Measurements from ENCODE around the gene CCR7.
"Not testable (repeated sequence)": the region's sequence is repeated elsewhere in the genome, so short reads cannot be mapped to it uniquely, and the experiment has no call there.

Gene CCR7

DNA sequence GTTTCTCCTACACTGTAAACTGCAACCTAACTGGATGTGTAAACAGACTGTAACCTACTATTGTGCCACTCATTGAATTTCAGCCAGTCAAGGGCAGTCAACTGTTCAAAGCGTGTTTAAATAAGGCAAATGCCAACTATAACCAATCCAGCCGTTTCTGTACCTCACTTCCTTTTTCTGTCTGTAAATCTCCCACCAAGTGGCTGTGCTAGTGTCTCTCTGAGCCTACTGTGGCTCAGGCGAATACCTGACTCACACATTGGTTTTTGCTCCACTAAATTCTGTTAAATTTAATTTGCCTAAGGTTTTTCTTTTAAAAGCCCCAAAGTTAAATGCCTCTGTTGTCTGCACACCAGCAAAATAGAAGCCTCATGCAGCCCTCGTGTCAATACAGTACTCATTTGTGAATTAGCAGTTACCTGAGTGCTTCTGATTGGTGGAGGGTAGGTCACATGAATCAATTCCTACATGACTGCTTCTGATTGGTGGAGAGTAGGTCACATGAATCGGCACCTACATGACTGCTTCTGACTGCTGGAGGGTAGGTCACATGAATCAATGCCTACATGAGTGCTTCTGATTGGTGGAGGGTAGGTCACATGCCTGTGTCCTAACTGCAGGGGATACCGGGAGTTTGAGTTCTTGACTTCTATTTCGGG lies 31.1 kb upstream of the CCR7 start:
- H3K9me3 ChIP-seq (ENCODE audit: control insufficient read depth in 2 of 2, low read length in 2 of 2), result no peaks in the 10 kb centered on the region
- no peak overlapping the region for H3K4me3 ChIP-seq (ENCODE audit: low read length in 2 of 2)
- H3K27me3 ChIP-seq (ENCODE audit: control insufficient read depth in 1 of 2, insufficient read depth in 2 of 2, low read length in 2 of 2), result no peaks in the 10 kb centered on the region
- H3K9ac ChIP-seq (ENCODE audit: low read length in 2 of 2), result no peak overlapping the region
- H3K27ac ChIP-seq (ENCODE audit: low read length), result no peak overlapping the region
- no peaks in the 10 kb centered on the region for H3K36me3 ChIP-seq (ENCODE audit: control insufficient read depth in 2 of 2, insufficient read depth in 2 of 2, low read length in 2 of 2)
- no peaks in the 10 kb centered on the region for H3K4me1 ChIP-seq (ENCODE audit: control insufficient read depth, insufficient read depth, low read length)

DNA sequence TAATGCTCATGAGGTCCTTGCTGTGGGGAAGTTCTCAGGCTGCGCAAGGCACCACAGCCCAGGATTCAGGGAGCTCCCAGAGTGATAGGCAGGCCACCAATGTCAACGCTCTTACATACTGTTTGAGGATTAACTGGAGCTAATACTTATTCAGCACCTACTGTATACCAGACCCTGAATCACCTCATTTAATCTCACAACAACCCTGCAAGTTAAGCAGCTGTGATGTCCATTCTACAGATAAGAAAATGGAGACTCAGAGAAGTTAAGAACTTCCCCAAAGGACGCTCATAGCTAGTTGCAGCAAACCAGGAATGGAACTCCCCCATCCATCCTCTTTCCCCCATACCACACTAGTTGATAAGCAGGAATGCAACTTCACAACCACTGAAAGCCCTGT lies 25.5 kb upstream of the CCR7 start:
- Histone ChIP-seq H3K4me3 (ENCODE audit: low read length in 2 of 2) (no peak overlapping the region), H3K27ac (ENCODE audit: low read length) (no peak overlapping the region), H3K9me3 (ENCODE audit: control insufficient read depth in 2 of 2, low read length in 2 of 2) (no peaks in the 10 kb centered on the region), H3K27me3 (ENCODE audit: control insufficient read depth in 1 of 2, insufficient read depth in 2 of 2, low read length in 2 of 2) (no peaks in the 10 kb centered on the region), H3K4me1 (ENCODE audit: control insufficient read depth, insufficient read depth, low read length) (no peaks in the 10 kb centered on the region), H3K9ac (ENCODE audit: low read length in 2 of 2) (no peak overlapping the region), H3K36me3 (ENCODE audit: control insufficient read depth in 2 of 2, insufficient read depth in 2 of 2, low read length in 2 of 2) (no peaks in the 10 kb centered on the region)

DNA sequence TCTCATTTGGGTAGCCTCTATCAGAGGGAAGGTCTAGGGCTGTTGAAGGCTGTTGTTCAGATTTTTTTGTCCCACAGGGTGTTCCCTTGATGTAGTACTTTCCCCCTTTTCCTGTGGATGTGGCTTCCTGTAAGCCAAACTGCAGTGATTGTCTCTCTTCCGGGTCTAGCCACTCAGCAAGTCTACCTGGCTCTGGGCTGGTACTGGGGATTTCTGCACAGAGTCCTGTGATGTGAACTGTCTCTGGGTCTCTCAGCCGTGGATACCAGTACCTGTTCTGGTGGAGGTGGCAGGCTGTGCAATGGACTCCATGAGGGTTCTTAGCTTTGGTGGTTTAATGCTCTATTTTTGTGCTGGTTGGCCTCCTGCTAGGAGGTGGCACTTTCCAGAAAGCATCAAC lies 23.3 kb upstream of the CCR7 start:
- H3K9ac ChIP-seq (ENCODE audit: low read length in 2 of 2), result no peak overlapping the region
- no peaks in the 10 kb centered on the region for H3K36me3 ChIP-seq (ENCODE audit: control insufficient read depth in 2 of 2, insufficient read depth in 2 of 2, low read length in 2 of 2)
- no peaks in the 10 kb centered on the region for H3K9me3 ChIP-seq (ENCODE audit: control insufficient read depth in 2 of 2, low read length in 2 of 2)

GRCh38 chr17:40586264-40586663 lies 21.0 kb upstream of the CCR7 start:
- not testable (repeated sequence) for H3K9me3 ChIP-seq (ENCODE audit: control insufficient read depth in 2 of 2, low read length in 2 of 2); H3K27ac ChIP-seq (ENCODE audit: low read length); H3K36me3 ChIP-seq (ENCODE audit: control insufficient read depth in 2 of 2, insufficient read depth in 2 of 2, low read length in 2 of 2); H3K27me3 ChIP-seq (ENCODE audit: control insufficient read depth in 1 of 2, insufficient read depth in 2 of 2, low read length in 2 of 2); H3K4me1 ChIP-seq (ENCODE audit: control insufficient read depth, insufficient read depth, low read length); H3K4me3 ChIP-seq (ENCODE audit: low read length in 2 of 2); H3K9ac ChIP-seq (ENCODE audit: low read length in 2 of 2)

More for the DNA sequence above, 23.3 kb upstream of the CCR7 start:
- H3K27ac ChIP-seq (ENCODE audit: low read length), result no peak overlapping the region
- H3K4me1 ChIP-seq (ENCODE audit: control insufficient read depth, insufficient read depth, low read length), result no peaks in the 10 kb centered on the region
- no peak overlapping the region for H3K4me3 ChIP-seq (ENCODE audit: low read length in 2 of 2)
- H3K27me3 ChIP-seq (ENCODE audit: control insufficient read depth in 1 of 2, insufficient read depth in 2 of 2, low read length in 2 of 2), result no peaks in the 10 kb centered on the region

- H3K4me1 ChIP-seq (ENCODE audit: control insufficient read depth, insufficient read depth, low read length); H3K27ac ChIP-seq (ENCODE audit: low read length); H3K36me3 ChIP-seq (ENCODE audit: control insufficient read depth in 2 of 2, insufficient read depth in 2 of 2, low read length in 2 of 2); H3K9me3 ChIP-seq (ENCODE audit: control insufficient read depth in 2 of 2, low read length in 2 of 2); H3K27me3 ChIP-seq (ENCODE audit: control insufficient read depth in 1 of 2, insufficient read depth in 2 of 2, low read length in 2 of 2); H3K4me3 ChIP-seq (ENCODE audit: low read length in 2 of 2); H3K9ac ChIP-seq (ENCODE audit: low read length in 2 of 2): not testable (repeated sequence)
These were observed 19.7 kb upstream of the CCR7 start for GRCh38 chr17:40584950-40585349.

GRCh38 chr17:40582328-40582901 lies 17.1 kb upstream of the CCR7 start:
- no peaks in the 10 kb centered on the region for H3K9me3 ChIP-seq (ENCODE audit: control insufficient read depth in 2 of 2, low read length in 2 of 2)
- H3K4me3 ChIP-seq (ENCODE audit: low read length in 2 of 2), result no peak overlapping the region
- H3K36me3 ChIP-seq (ENCODE audit: control insufficient read depth in 2 of 2, insufficient read depth in 2 of 2, low read length in 2 of 2), result no peaks in the 10 kb centered on the region
- H3K27me3 ChIP-seq (ENCODE audit: control insufficient read depth in 1 of 2, insufficient read depth in 2 of 2, low read length in 2 of 2), result peaks cover 0 to 2% of the 10 kb centered on the region in 2 donors
- H3K4me1 ChIP-seq (ENCODE audit: control insufficient read depth, insufficient read depth, low read length), result no peaks in the 10 kb centered on the region
- H3K9ac ChIP-seq (ENCODE audit: low read length in 2 of 2), result no peak overlapping the region
- no peak overlapping the region for H3K27ac ChIP-seq (ENCODE audit: low read length)

- Histone ChIP-seq H3K9me3 (ENCODE audit: control insufficient read depth in 2 of 2, low read length in 2 of 2) (no peaks in the 10 kb centered on the region), H3K36me3 (ENCODE audit: control insufficient read depth in 2 of 2, insufficient read depth in 2 of 2, low read length in 2 of 2) (no peaks in the 10 kb centered on the region), H3K4me1 (ENCODE audit: control insufficient read depth, insufficient read depth, low read length) (no peaks in the 10 kb centered on the region), H3K27ac (ENCODE audit: low read length) (no peak overlapping the region), H3K4me3 (ENCODE audit: low read length in 2 of 2) (no peak overlapping the region), H3K27me3 (ENCODE audit: control insufficient read depth in 1 of 2, insufficient read depth in 2 of 2, low read length in 2 of 2) (peaks cover 0 to 2% of the 10 kb centered on the region in 2 donors), H3K9ac (ENCODE audit: low read length in 2 of 2) (no peak overlapping the region)
These were observed 14.9 kb upstream of the CCR7 start for GRCh38 chr17:40580140-40580539.

DNA sequence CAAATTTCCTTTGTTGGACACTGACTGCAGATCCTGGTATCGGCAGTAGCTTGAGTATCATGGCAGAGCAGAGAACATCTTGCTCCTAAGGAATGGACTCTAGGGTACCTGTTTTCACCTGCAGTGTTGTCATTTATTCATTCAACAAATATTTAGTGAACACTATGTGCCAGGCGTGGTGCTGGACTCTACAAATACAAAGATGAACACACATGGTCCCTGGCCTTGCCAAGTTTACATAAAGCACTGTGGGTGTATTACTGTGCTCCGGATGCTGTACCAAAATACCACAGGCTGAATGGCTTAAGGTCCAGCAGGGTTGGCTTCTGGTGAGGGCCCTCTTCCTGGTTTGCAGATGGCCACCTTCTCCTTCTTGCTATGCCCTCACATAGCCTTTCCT lies 14.2 kb upstream of the CCR7 start:
- Histone ChIP-seq H3K9ac (ENCODE audit: low read length in 2 of 2) (no peak overlapping the region), H3K9me3 (ENCODE audit: control insufficient read depth in 2 of 2, low read length in 2 of 2) (no peaks in the 10 kb centered on the region), H3K4me3 (ENCODE audit: low read length in 2 of 2) (no peak overlapping the region), H3K27ac (ENCODE audit: low read length) (no peak overlapping the region), H3K27me3 (ENCODE audit: control insufficient read depth in 1 of 2, insufficient read depth in 2 of 2, low read length in 2 of 2) (peaks cover 0 to 2% of the 10 kb centered on the region in 2 donors), H3K36me3 (ENCODE audit: control insufficient read depth in 2 of 2, insufficient read depth in 2 of 2, low read length in 2 of 2) (no peaks in the 10 kb centered on the region), H3K4me1 (ENCODE audit: control insufficient read depth, insufficient read depth, low read length) (no peaks in the 10 kb centered on the region)

- H3K4me3 ChIP-seq (ENCODE audit: low read length in 2 of 2), result no peak overlapping the region
- H3K9ac ChIP-seq (ENCODE audit: low read length in 2 of 2), result no peak overlapping the region
- no peaks in the 10 kb centered on the region for H3K9me3 ChIP-seq (ENCODE audit: control insufficient read depth in 2 of 2, low read length in 2 of 2)
- no peaks in the 10 kb centered on the region for H3K4me1 ChIP-seq (ENCODE audit: control insufficient read depth, insufficient read depth, low read length)
- no peaks in the 10 kb centered on the region for H3K36me3 ChIP-seq (ENCODE audit: control insufficient read depth in 2 of 2, insufficient read depth in 2 of 2, low read length in 2 of 2)
- H3K27me3 ChIP-seq (ENCODE audit: control insufficient read depth in 1 of 2, insufficient read depth in 2 of 2, low read length in 2 of 2), result peaks cover 0 to 2% of the 10 kb centered on the region in 2 donors
- no peak overlapping the region for H3K27ac ChIP-seq (ENCODE audit: low read length)
These were observed 12.4 kb upstream of the CCR7 start for GRCh38 chr17:40577611-40578065.

DNA sequence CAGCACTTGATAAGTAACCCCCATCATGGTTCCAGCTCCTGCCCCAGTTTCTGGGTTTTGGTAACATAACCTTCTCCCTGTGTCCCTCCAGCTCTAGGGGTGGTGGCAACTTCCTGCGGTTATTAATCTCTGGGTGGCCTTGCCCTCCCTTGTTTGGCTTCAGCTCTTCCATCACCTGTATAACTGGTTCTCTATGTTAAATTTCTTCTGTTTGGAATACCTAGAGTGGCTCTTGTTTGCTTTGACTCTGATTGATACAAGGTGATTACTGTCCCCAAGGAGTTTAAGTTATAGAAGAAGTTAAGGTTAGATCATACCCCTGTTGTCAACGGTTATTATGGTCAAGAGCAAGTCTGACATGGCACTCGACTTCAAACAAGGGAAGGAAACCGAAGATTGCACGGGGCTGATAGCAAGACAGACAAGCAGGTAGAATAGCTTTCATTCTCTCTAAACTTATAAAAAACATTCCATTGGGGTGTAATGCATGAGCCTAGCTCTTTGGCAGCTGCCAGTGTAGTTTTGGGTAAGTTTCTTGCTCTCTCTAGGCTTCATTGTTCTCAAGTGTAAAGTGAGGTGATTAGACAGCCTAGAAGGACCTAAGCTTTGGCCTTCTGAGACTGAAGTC lies 11.0 kb upstream of the CCR7 start:
- Histone ChIP-seq H3K27ac (ENCODE audit: low read length) (no peak overlapping the region), H3K27me3 (ENCODE audit: control insufficient read depth in 1 of 2, insufficient read depth in 2 of 2, low read length in 2 of 2) (peaks cover 0 to 2% of the 10 kb centered on the region in 2 donors), H3K36me3 (ENCODE audit: control insufficient read depth in 2 of 2, insufficient read depth in 2 of 2, low read length in 2 of 2) (no peaks in the 10 kb centered on the region), H3K4me3 (ENCODE audit: low read length in 2 of 2) (no peak overlapping the region), H3K4me1 (ENCODE audit: control insufficient read depth, insufficient read depth, low read length) (no peaks in the 10 kb centered on the region), H3K9ac (ENCODE audit: low read length in 2 of 2) (no peak overlapping the region), H3K9me3 (ENCODE audit: control insufficient read depth in 2 of 2, low read length in 2 of 2) (no peaks in the 10 kb centered on the region)

GRCh38 chr17:40574292-40574691 lies 9.0 kb upstream of the CCR7 start:
- Histone ChIP-seq H3K27ac (ENCODE audit: low read length) (no peak overlapping the region), H3K9ac (ENCODE audit: low read length in 2 of 2) (no peak overlapping the region), H3K36me3 (ENCODE audit: control insufficient read depth in 2 of 2, insufficient read depth in 2 of 2, low read length in 2 of 2) (no peaks in the 10 kb centered on the region), H3K27me3 (ENCODE audit: control insufficient read depth in 1 of 2, insufficient read depth in 2 of 2, low read length in 2 of 2) (no peaks in the 10 kb centered on the region), H3K9me3 (ENCODE audit: control insufficient read depth in 2 of 2, low read length in 2 of 2) (no peaks in the 10 kb centered on the region), H3K4me3 (ENCODE audit: low read length in 2 of 2) (no peak overlapping the region), H3K4me1 (ENCODE audit: control insufficient read depth, insufficient read depth, low read length) (no peaks in the 10 kb centered on the region)
